ENCODE data around the gene SNX15.

SNX15 gene

GRCh38 chr11:65047581-65048422, 20.6 kb downstream of the SNX15 start:
- H3K4me3 ChIP-seq (ENCODE audit: low read depth, low read length) = peak overlapping the region; percentile 45
- DNase-seq (ENCODE audit: low read depth) = no peak

GRCh38 chr11:65051398-65051858, 24.2 kb downstream of the SNX15 start:
- no peak overlapping the region for H3K4me3 ChIP-seq (ENCODE audit: low read depth, low read length)
- DNase-seq (ENCODE audit: low read depth) = no peak

GRCh38 chr11:65053827-65054508, 26.7 kb downstream of the SNX15 start:
- no peak for DNase-seq (ENCODE audit: low read depth)
- no peak overlapping the region for H3K4me3 ChIP-seq (ENCODE audit: low read depth, low read length)

- DNase-seq (ENCODE audit: low read depth) = no peak
- no peak overlapping the region for H3K4me3 ChIP-seq (ENCODE audit: low read depth, low read length)
These were observed 28.3 kb downstream of the SNX15 start for GRCh38 chr11:65055538-65055937.

GRCh38 chr11:65056999-65057398, 29.8 kb downstream of the SNX15 start:
- H3K4me3 ChIP-seq (ENCODE audit: low read depth, low read length) = no peak overlapping the region
- DNase-seq (ENCODE audit: low read depth) = no peak

GRCh38 chr11:65057526-65057925, 30.3 kb downstream of the SNX15 start:
- no peak for DNase-seq (ENCODE audit: low read depth)
- H3K4me3 ChIP-seq (ENCODE audit: low read depth, low read length) = no peak overlapping the region

GRCh38 chr11:65058012-65058411, 30.8 kb downstream of the SNX15 start:
- no peak for DNase-seq (ENCODE audit: low read depth)
- H3K4me3 ChIP-seq (ENCODE audit: low read depth, low read length) = no peak overlapping the region

- no peak within 1 kb of the TSS for H3K4me3 ChIP-seq (ENCODE audit: low read depth, low read length)
- no peak for DNase-seq (ENCODE audit: low read depth)
These were observed 31.3 kb downstream of the SNX15 start, which contains the start of gene NAALADL1 for GRCh38 chr11:65058419-65059054. Gene NAALADL1 (minus strand): TSS chr11:65058553. CDS start chr11:65058521, 32 bp downstream.

GRCh38 chr11:65059523-65059922, 32.3 kb downstream of the SNX15 start:
- H3K4me3 ChIP-seq (ENCODE audit: low read depth, low read length) = no peak overlapping the region
- no peak for DNase-seq (ENCODE audit: low read depth)

GRCh38 chr11:65059959-65060824, 33.0 kb downstream of the SNX15 start:
- no peak for DNase-seq (ENCODE audit: low read depth)
- H3K4me3 ChIP-seq (ENCODE audit: low read depth, low read length) = no peak overlapping the region

- no peak for DNase-seq (ENCODE audit: low read depth)
- H3K4me3 ChIP-seq (ENCODE audit: low read depth, low read length) = no peak overlapping the region
These were observed 33.7 kb downstream of the SNX15 start for GRCh38 chr11:65060913-65061408.

- DNase-seq (ENCODE audit: low read depth) = no peak
These were observed 36.3 kb downstream of the SNX15 start for GRCh38 chr11:65063532-65063931.

GRCh38 chr11:65064847-65065240, 37.6 kb downstream of the SNX15 start:
- DNase-seq (ENCODE audit: low read depth) = no peak
- H3K4me3 ChIP-seq (ENCODE audit: low read depth, low read length) = no peak overlapping the region

More at GRCh38 chr11:65063532-65063931, 36.3 kb downstream of the SNX15 start:
- H3K4me3 ChIP-seq (ENCODE audit: low read depth, low read length) = no peak overlapping the region

- DNase-seq (ENCODE audit: low read depth) = no peak
- no peak overlapping the region for H3K4me3 ChIP-seq (ENCODE audit: low read depth, low read length)
These were observed 38.6 kb downstream of the SNX15 start for GRCh38 chr11:65065851-65066250.

- H3K4me3 ChIP-seq (ENCODE audit: low read depth, low read length) = no peak overlapping the region
- DNase-seq (ENCODE audit: low read depth) = no peak
These were observed 39.1 kb downstream of the SNX15 start for GRCh38 chr11:65066315-65066714.

GRCh38 chr11:65066805-65067291, 39.6 kb downstream of the SNX15 start:
- H3K4me3 ChIP-seq (ENCODE audit: low read depth, low read length) = no peak overlapping the region
- no peak for DNase-seq (ENCODE audit: low read depth)

GRCh38 chr11:65067446-65067845, 40.2 kb downstream of the SNX15 start:
- H3K4me3 ChIP-seq (ENCODE audit: low read depth, low read length) = no peak overlapping the region
- DNase-seq (ENCODE audit: low read depth) = no peak

- H3K4me3 ChIP-seq (ENCODE audit: low read depth, low read length) = no peak overlapping the region
- DNase-seq (ENCODE audit: low read depth) = no peak
These were observed 42.0 kb downstream of the SNX15 start for GRCh38 chr11:65069217-65069616.
